IMR-90 (cell line): ENCODE results near the gene PRPH2. TPM values are rescaled to one million over a fixed set of nuclear protein-coding genes. Genes with fewer than 3 reads are reported as not detected.

Experiments
- ATAC-seq: fragments of 200-7000 bp; cut with Tn5 transposase; 2 replicates; pipeline ENCODE4 v1.9.1; 2020; ENCODE audit warnings: low read depth, mild to moderate bottlenecking, moderate library complexity
- BruUV-seq: library from RNA; stranded (reverse); fragments of 400-500 nt; replicated peaks from 2 replicates; lab custom pipeline; 2021; lab: Mats Ljungman, UMichigan
- CTCF ChIA-PET: fragments of 300-600 bp; formaldehyde crosslinking; extraction: SDS; loops from one replicate; lab custom pipeline; 2021; ENCODE audit warnings: antibody characterized with exemption; lab: Yijun Ruan, JAX
- POLR2A ChIA-PET: fragments of 300-600 bp; sonication (Branson Sonifier 250); formaldehyde crosslinking; loops from one replicate; lab custom pipeline; 2022; ENCODE audit warnings: antibody characterized with exemption; ENCODE audit not compliant: unreplicated experiment; lab: Charles Lee
- DNase-seq: peaks from one replicate; pipeline ENCODE4 v3.0.0; 2013
- H2AFZ ChIP-seq: replicated peaks from 2 replicates; pipeline ENCODE3; 2013; ENCODE audit warnings: low read length, mild to moderate bottlenecking; ENCODE audit not compliant: poor library complexity
- H2AK5ac ChIP-seq: 2 replicates; pipeline ENCODE4 v1.6.1; 2013; ENCODE audit warnings: low read depth, low read length, inconsistent platforms
- H2AK9ac ChIP-seq: replicated peaks from 2 replicates; pipeline ENCODE3; 2013; ENCODE audit warnings: mild to moderate bottlenecking, low read depth, low read length, moderate library complexity; ENCODE audit not compliant: poor library complexity
- H2BK120ac ChIP-seq: 2 replicates; pipeline ENCODE4 v1.6.1; 2013; ENCODE audit warnings: low read depth, low read length, inconsistent platforms
- H2BK15ac ChIP-seq: 3 replicates; pipeline ENCODE4 v1.6.1; 2013; ENCODE audit warnings: low read depth, low read length, inconsistent platforms
- H2BK20ac ChIP-seq: 2 replicates; pipeline ENCODE4 v1.6.1; 2013; ENCODE audit warnings: low read depth, mild to moderate bottlenecking, inconsistent platforms, low read length, moderate library complexity
- H2BK5ac ChIP-seq: 2 replicates; pipeline ENCODE4 v1.6.1; 2013; ENCODE audit warnings: mild to moderate bottlenecking, low read depth, low read length, inconsistent platforms; ENCODE audit not compliant: poor library complexity, severe bottlenecking
- H3K14ac ChIP-seq: replicated peaks from 2 replicates; pipeline ENCODE4 v1.6.1; 2013; ENCODE audit warnings: low read depth, low read length, inconsistent platforms
- H3K18ac ChIP-seq: 2 replicates; pipeline ENCODE4 v1.6.1; 2013; ENCODE audit warnings: low read depth, low read length, control low read depth
- H3K23ac ChIP-seq: 2 replicates; pipeline ENCODE4 v1.6.1; 2013; ENCODE audit warnings: low read depth, low read length, inconsistent platforms
- H3K27ac ChIP-seq: 2 replicates; pipeline ENCODE4 v1.5.1; 2013; ENCODE audit warnings: mild to moderate bottlenecking, control low read depth, low read length; ENCODE audit not compliant: insufficient read depth
- H3K27me3 ChIP-seq: 2 replicates; pipeline ENCODE4 v1.6.1; 2013; ENCODE audit warnings: low read length; ENCODE audit not compliant: control insufficient read depth, insufficient read depth
- H3K36me3 ChIP-seq: 2 replicates; pipeline ENCODE4 v1.6.1; 2013; ENCODE audit warnings: low read length, mixed read lengths; ENCODE audit not compliant: control insufficient read depth, insufficient read depth
- H3K4ac ChIP-seq: 2 replicates; pipeline ENCODE4 v1.6.1; 2013; ENCODE audit warnings: low read depth, low read length, inconsistent platforms
- H3K4me1 ChIP-seq: 2 replicates; pipeline ENCODE4 v1.6.1; 2013; ENCODE audit warnings: low read length, mixed read lengths; ENCODE audit not compliant: control insufficient read depth, insufficient read depth
- H3K4me2 ChIP-seq: 2 replicates; pipeline ENCODE4 v1.6.1; 2013; ENCODE audit warnings: low read depth, mild to moderate bottlenecking, control low read depth, low read length, moderate library complexity
- H3K4me3 ChIP-seq: 2 replicates; pipeline ENCODE4 v1.5.1; 2013; ENCODE audit warnings: low read depth, mild to moderate bottlenecking, control low read depth, low read length, moderate library complexity; ENCODE audit not compliant: insufficient read depth
- H3K56ac ChIP-seq: 2 replicates; pipeline ENCODE4 v1.6.1; 2013; ENCODE audit warnings: low read length, inconsistent platforms; ENCODE audit not compliant: insufficient read depth; ENCODE audit errors: extremely low read depth
- H3K79me1 ChIP-seq, 2 experiments: 2 replicates each; pipeline ENCODE4 v1.6.1; 2013; ENCODE audit warnings: low read length in 2 of 2, inconsistent platforms in 1 of 2, low read depth in 1 of 2
- H3K9ac ChIP-seq: 2 replicates; pipeline ENCODE4 v1.6.1; 2013; ENCODE audit warnings: low read depth, low read length, control low read depth
- H3K9me1 ChIP-seq: 2 replicates; pipeline ENCODE4 v1.6.1; 2013; ENCODE audit warnings: low read length, inconsistent platforms; ENCODE audit not compliant: insufficient read depth
- H3K9me3 ChIP-seq: 2 replicates; pipeline ENCODE4 v1.6.1; 2013; ENCODE audit warnings: low read length; ENCODE audit not compliant: control insufficient read depth, insufficient read depth
- H4K20me1 ChIP-seq: 2 replicates; pipeline ENCODE4 v1.6.1; 2013; ENCODE audit warnings: low read length, inconsistent platforms; ENCODE audit not compliant: insufficient read depth
- H4K5ac ChIP-seq: 2 replicates; pipeline ENCODE4 v1.6.1; 2013; ENCODE audit warnings: mild to moderate bottlenecking, low read depth, low read length, control low read depth
- H4K8ac ChIP-seq, 2 experiments: 2 replicates each; pipeline ENCODE4 v1.6.1; 2013; ENCODE audit warnings: low read depth in 2 of 2, low read length in 2 of 2, control low read depth in 1 of 2, inconsistent platforms in 1 of 2
- H4K91ac ChIP-seq: 2 replicates; pipeline ENCODE4 v1.6.1; 2013; ENCODE audit warnings: low read depth, low read length, inconsistent platforms; ENCODE audit not compliant: insufficient read depth
- BHLHE40 ChIP-seq: fragments of 150-350 bp; IDR thresholded peaks from 2 replicates; pipeline ENCODE4 v1.6.1; 2016; ENCODE audit warnings: mild to moderate bottlenecking, low read depth, low read length
- CEBPB ChIP-seq: IDR thresholded peaks from 2 replicates; pipeline ENCODE4 v1.6.1; 2012; ENCODE audit warnings: low read depth, low read length, improper control_type of control experiment
- CTCF ChIP-seq: conservative IDR thresholded peaks from 2 replicates; pipeline ENCODE4 v1.5.1; 2012; ENCODE audit warnings: mild to moderate bottlenecking, low read depth, low read length, improper control_type of control experiment
- ELK1 ChIP-seq: fragments of 150-350 bp; IDR thresholded peaks from 2 replicates; pipeline ENCODE4 v1.6.1; 2016; ENCODE audit warnings: low read depth, mild to moderate bottlenecking, low read length, moderate library complexity, borderline replicate concordance
- FOS ChIP-seq: fragments of 150-350 bp; IDR thresholded peaks from 2 replicates; pipeline ENCODE4 v1.6.1; 2016; ENCODE audit warnings: low read depth, low read length
- NFE2L2 ChIP-seq: fragments of 150-350 bp; IDR thresholded peaks from 2 replicates; pipeline ENCODE4 v1.6.1; 2016; ENCODE audit warnings: low read depth, mild to moderate bottlenecking, low read length
- POLR2A ChIP-seq: IDR thresholded peaks from 2 replicates; pipeline ENCODE4 v1.6.1; 2012; ENCODE audit warnings: mild to moderate bottlenecking, low read depth, low read length
- RAD21 ChIP-seq: IDR thresholded peaks from 2 replicates; pipeline ENCODE4 v1.6.1; 2012; ENCODE audit warnings: low read length, improper control_type of control experiment
- RCOR1 ChIP-seq: IDR thresholded peaks from 2 replicates; pipeline ENCODE4 v1.6.1; 2012; ENCODE audit warnings: mild to moderate bottlenecking, low read length, improper control_type of control experiment; ENCODE audit not compliant: insufficient replicate concordance
- RFX5 ChIP-seq: IDR thresholded peaks from 2 replicates; pipeline ENCODE4 v1.8.0; 2012; ENCODE audit warnings: low read depth, mild to moderate bottlenecking, low read length, moderate library complexity
- SMC3 ChIP-seq: fragments of 150-350 bp; IDR thresholded peaks from 2 replicates; pipeline ENCODE4 v1.6.1; 2016; ENCODE audit warnings: low read depth, mild to moderate bottlenecking, antibody characterized with exemption, low read length, moderate library complexity
- WGBS, 2 experiments: methylation state at CpG; one replicate each; pipeline versions ENCODE4 v1.1.5 to v1.1.7; 2013; ENCODE audit warnings: missing lambda C conversion rate in 2 of 2; ENCODE audit not compliant: insufficient read length in 1 of 2; ENCODE audit errors: extremely low coverage in 2 of 2; 5-methylcytosine and 5-hydroxymethylcytosine counted together
- dilution Hi-C: fragments of 300-500 bp; cut with HindIII; formaldehyde crosslinking; loops from one replicate; pipeline ENCODE4 v1.14.3; 2018; ENCODE audit warnings: low sequenced_read_pairs; ENCODE audit not compliant: unreplicated experiment
- in situ Hi-C: fragments of 300-500 bp; cut with MboI; formaldehyde crosslinking; loops from 3 replicates; pipeline ENCODE4 v1.14.3; 2019; ENCODE audit warnings: low sequenced_read_pairs, inconsistent platforms, mixed read lengths
- intact Hi-C: fragments of 100-400 bp; cut with micrococcal nuclease; formaldehyde crosslinking; loops from 2 replicates; pipeline ENCODE4 v1.10.0; 2022
- polyA plus RNA-seq, 3 experiments: library from polyadenylated mRNA; depleted of rRNA; stranded (reverse); fragments of >200 nt; gene quantifications; 2 replicates each; pipeline ENCODE4 v1.2.3, GENCODE V29; 2012; ENCODE audit warnings: low replicate concordance in 1 of 3
- total RNA-seq: library from RNA; depleted of rRNA; stranded (reverse); fragments of >200 nt; gene quantifications from 2 replicates; pipeline ENCODE4 v1.2.3, GENCODE V29; 2012

PRPH2 gene
- total and polyA plus RNA-seq, 2 of the 4 experiments (the other 2 are of a cell fraction) = 1.0 to 1.1 TPM

GRCh38 chr6:42688281-42688680 is 34.1 kb downstream of the PRPH2 start:
- intact Hi-C loops (no loop called here), dilution Hi-C loops (no loop called here), in situ Hi-C loops (no loop called here)
- Histone ChIP-seq H3K27ac (no peak overlapping the region), H3K18ac (no peak overlapping the region), H3K56ac (no peak overlapping the region), H4K20me1 (no peaks in the 10 kb centered on the region), H3K4me1 (peaks cover 11% of the 10 kb centered on the region), H2AK9ac (no peak overlapping the region), H3K14ac (no peak overlapping the region), H4K8ac (no peak overlapping the region), H3K4me3 (no peak overlapping the region), H2BK15ac (no peak overlapping the region), H4K5ac (no peak overlapping the region), H2AK5ac (no peak overlapping the region), H2BK20ac (no peak overlapping the region), H3K79me1 (peaks cover 3 to 7% of the 10 kb centered on the region in 2 experiments; a peak in 1 of 4 replicates), H3K9me3 (no peaks in the 10 kb centered on the region), H3K9ac (no peak overlapping the region), H2BK5ac (no peak overlapping the region), H2BK120ac (no peak overlapping the region), H3K36me3 (peaks cover 37% of the 10 kb centered on the region), H2AFZ (no peak overlapping the region), H3K23ac (no peak overlapping the region), H3K9me1 (no peaks in the 10 kb centered on the region), H3K4me2 (no peak overlapping the region), H3K27me3 (no peaks in the 10 kb centered on the region), H3K4ac (no peak overlapping the region), H4K91ac (no peak overlapping the region)
- ChIA-PET CTCF (no interaction called here), POLR2A (no interaction called here)
- TF ChIP-seq FOS (no peak), CEBPB (no peak), RAD21 (no peak), SMC3 (no peak), RFX5 (no peak), RCOR1 (no peak), NFE2L2 (no peak), CTCF (no peak), POLR2A (no peak), BHLHE40 (no peak), ELK1 (no peak)
- DNase-seq = no peak
- no CpG with 5 or more reads among the region's 3 CpGs for WGBS, 2 experiments
- no peak for ATAC-seq
- no TSS peak for BruUV-seq
